Colonic mucosa (tissue), 4 donors: Measurements from ENCODE around the gene HES5. TPM values are rescaled to one million over a fixed set of nuclear protein-coding genes. Genes with fewer than 3 reads are reported as not detected.
A peak's percentile ranks its signal among the peaks of the same experiment; 100 is the strongest.
"Not testable (repeated sequence)": the region's sequence is repeated elsewhere in the genome, so short reads cannot be mapped to it uniquely, and the experiment has no call there.

Experiments
- DNase-seq: peaks from one replicate; pipeline ENCODE4 v3.0.0-alpha.2; 2020
- H3K27ac ChIP-seq: fragments of 200-600 bp; one replicate; pipeline ENCODE4 v1.8.0; 2021
- H3K27me3 ChIP-seq: fragments of 200-600 bp; one replicate; pipeline ENCODE4 v1.8.0; 2021
- H3K36me3 ChIP-seq: fragments of 200-600 bp; one replicate; pipeline ENCODE4 v1.8.0; 2021
- H3K4me1 ChIP-seq: fragments of 200-600 bp; one replicate; pipeline ENCODE4 v1.8.0; 2021; ENCODE audit warnings: mild to moderate bottlenecking
- H3K4me3 ChIP-seq: fragments of 200-600 bp; one replicate; pipeline ENCODE4 v1.8.0; 2021
- H3K9ac ChIP-seq, 2 donors: one replicate each; pipeline ENCODE4 v1.7.0; 2013; ENCODE audit warnings: control low read depth in 2 of 2, low read depth in 2 of 2, low read length in 2 of 2
- H3K9me3 ChIP-seq: fragments of 200-600 bp; one replicate; pipeline ENCODE4 v1.8.0; 2021
- intact Hi-C: fragments of 100-400 bp; cut with DNase I; formaldehyde crosslinking; loops from one replicate; pipeline ENCODE4 v1.14.1; 2022
- total RNA-seq, 2 donors: library from RNA; stranded (reverse); fragmentation: NEBNext Ultra II Directional in 1 of 2; extraction: Animal tissue kit (Norgen Biotek cat#: 25700) in 1 of 2; gene quantifications; one replicate each; pipeline ENCODE4 v1.2.1, GENCODE V29; 2021
- TF ChIP-seq, protein P1 (sequence below): fragments of 200-600 bp; IDR thresholded peaks from one replicate; pipeline ENCODE4 v1.8.0; 2022; ENCODE audit warnings: antibody characterized with exemption, mild to moderate bottlenecking
- donor health status: healthy.
- donor health status: DM: no; HTN: no; CAD: no.
- donor health status: DM: no; HTN: no; CAD: no.

The HES5 gene
- total RNA-seq, result 1 to 10 TPM; 2.5 to 4.2 TPM

- intact Hi-C loops, result no loop called here
Measured at GRCh38 chr1:2529784-2530512, at the start of gene HES5. TSS of gene HES5 (minus strand) at chr1:2530263. CDS start at chr1:2530164, 99 bp downstream.

GRCh38 chr1:2578758-2579118, 48.7 kb upstream of the HES5 start:
- H3K9me3 ChIP-seq, result no peaks in the 10 kb centered on the region
- peak overlapping the region; percentile 96 for H3K27ac ChIP-seq
- DNase-seq, result no peak
- TF ChIP-seq, protein P1, sequence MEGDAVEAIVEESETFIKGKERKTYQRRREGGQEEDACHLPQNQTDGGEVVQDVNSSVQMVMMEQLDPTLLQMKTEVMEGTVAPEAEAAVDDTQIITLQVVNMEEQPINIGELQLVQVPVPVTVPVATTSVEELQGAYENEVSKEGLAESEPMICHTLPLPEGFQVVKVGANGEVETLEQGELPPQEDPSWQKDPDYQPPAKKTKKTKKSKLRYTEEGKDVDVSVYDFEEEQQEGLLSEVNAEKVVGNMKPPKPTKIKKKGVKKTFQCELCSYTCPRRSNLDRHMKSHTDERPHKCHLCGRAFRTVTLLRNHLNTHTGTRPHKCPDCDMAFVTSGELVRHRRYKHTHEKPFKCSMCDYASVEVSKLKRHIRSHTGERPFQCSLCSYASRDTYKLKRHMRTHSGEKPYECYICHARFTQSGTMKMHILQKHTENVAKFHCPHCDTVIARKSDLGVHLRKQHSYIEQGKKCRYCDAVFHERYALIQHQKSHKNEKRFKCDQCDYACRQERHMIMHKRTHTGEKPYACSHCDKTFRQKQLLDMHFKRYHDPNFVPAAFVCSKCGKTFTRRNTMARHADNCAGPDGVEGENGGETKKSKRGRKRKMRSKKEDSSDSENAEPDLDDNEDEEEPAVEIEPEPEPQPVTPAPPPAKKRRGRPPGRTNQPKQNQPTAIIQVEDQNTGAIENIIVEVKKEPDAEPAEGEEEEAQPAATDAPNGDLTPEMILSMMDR, result no peak
- H3K4me3 ChIP-seq, result peak overlapping the region; percentile 40
- H3K9ac ChIP-seq, result peak overlapping the region; percentile 12 to 85
- no peaks in the 10 kb centered on the region for H3K27me3 ChIP-seq
- intact Hi-C loops, result no loop called here
- H3K4me1 ChIP-seq, result no peaks in the 10 kb centered on the region
- H3K36me3 ChIP-seq, result no peaks in the 10 kb centered on the region

More at GRCh38 chr1:2529784-2530512, at the start of gene HES5:
- Histone ChIP-seq H3K27ac (no peak within 1 kb of the TSS), H3K4me3 (peak within 1 kb of the TSS; percentile 28), H3K9ac (peak within 1 kb of the TSS; percentile 56 to 68), H3K27me3 (peaks cover 19% of the 10 kb centered on the region), H3K4me1 (peaks cover 9% of the 10 kb centered on the region), H3K9me3 (no peaks in the 10 kb centered on the region), H3K36me3 (no peaks in the 10 kb centered on the region)
- TF ChIP-seq, protein P1, result no peak
- DNase-seq, result peak; percentile 66

- Histone ChIP-seq H3K4me3 (peak overlapping the region; percentile 40), H3K27ac (peak overlapping the region; percentile 96), H3K9ac (peak overlapping the region; percentile 64 to 85)
- H3K4me1 ChIP-seq, H3K27me3 ChIP-seq, intact Hi-C loops, H3K9me3 ChIP-seq, H3K36me3 ChIP-seq, DNase-seq: not testable (repeated sequence)
Measured at GRCh38 chr1:2577565-2578075, 47.6 kb upstream of the HES5 start.

GRCh38 chr1:2575801-2576663, 46.0 kb upstream of the HES5 start:
- no peaks in the 10 kb centered on the region for H3K4me1 ChIP-seq
- H3K9ac ChIP-seq, result peak overlapping the region; percentile 20 to 89
- TF ChIP-seq, protein P1, result no peak
- intact Hi-C loops, result no loop called here
- H3K36me3 ChIP-seq, result no peaks in the 10 kb centered on the region
- H3K27me3 ChIP-seq, result no peaks in the 10 kb centered on the region
- peak overlapping the region; percentile 25 for H3K4me3 ChIP-seq
- H3K27ac ChIP-seq, result peak overlapping the region; percentile 98
- H3K9me3 ChIP-seq, result no peaks in the 10 kb centered on the region
- peak; percentile 97 for DNase-seq

DNA sequence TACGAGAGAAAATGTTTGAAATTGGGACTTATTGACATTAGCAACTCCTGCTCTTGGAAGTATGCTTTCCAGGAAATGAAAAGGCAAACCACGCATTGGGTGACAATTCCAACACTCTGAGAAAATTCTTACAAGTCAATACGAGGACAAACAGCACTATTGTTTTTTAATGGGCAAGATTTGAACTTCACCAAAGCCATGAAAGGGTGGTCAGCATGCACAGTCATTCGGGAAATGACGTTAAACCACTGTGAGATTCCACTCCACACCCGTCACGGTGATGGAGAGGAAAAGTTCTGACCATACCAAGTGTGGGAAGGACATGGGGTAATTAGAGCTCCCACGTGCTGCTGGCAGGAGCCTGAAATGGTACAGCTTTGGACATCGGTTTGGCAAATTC, 44.3 kb upstream of the HES5 start:
- intact Hi-C loops, result no loop called here
- no peak overlapping the region for H3K9ac ChIP-seq
- DNase-seq, result no peak
- H3K9me3 ChIP-seq, result no peaks in the 10 kb centered on the region
- H3K27me3 ChIP-seq, result no peaks in the 10 kb centered on the region
- H3K27ac ChIP-seq, result no peak overlapping the region
- H3K36me3 ChIP-seq, result no peaks in the 10 kb centered on the region
- no peak overlapping the region for H3K4me3 ChIP-seq
- TF ChIP-seq, protein P1, result no peak
- H3K4me1 ChIP-seq, result no peaks in the 10 kb centered on the region
